Breast epithelium (tissue), 3 donors: Measurements from ENCODE around the gene ECHS1.

Experiments
- CTCF ChIP-seq, 3 donors: fragments of 450-650 bp; IDR thresholded peaks; one replicate each; pipeline ENCODE4 v1.5.1; 2016 to 2017; ENCODE audit warnings: antibody characterized with exemption in 3 of 3, mild to moderate bottlenecking in 3 of 3, moderate library complexity in 3 of 3
- POLR2A ChIP-seq: fragments of 450-650 bp; IDR thresholded peaks from one replicate; pipeline ENCODE4 v1.6.1; 2016; ENCODE audit warnings: antibody characterized with exemption, mild to moderate bottlenecking, moderate library complexity

- TF ChIP-seq CTCF (IDR thresholded peaks at IDR 0.05) = no peak
- TF ChIP-seq POLR2A = no peak
Measured at GRCh38 chr10:133335246-133336117, 37.7 kb downstream of the ECHS1 start.
